ENCODE measurements around the gene FADS1.

Gene FADS1

DNA sequence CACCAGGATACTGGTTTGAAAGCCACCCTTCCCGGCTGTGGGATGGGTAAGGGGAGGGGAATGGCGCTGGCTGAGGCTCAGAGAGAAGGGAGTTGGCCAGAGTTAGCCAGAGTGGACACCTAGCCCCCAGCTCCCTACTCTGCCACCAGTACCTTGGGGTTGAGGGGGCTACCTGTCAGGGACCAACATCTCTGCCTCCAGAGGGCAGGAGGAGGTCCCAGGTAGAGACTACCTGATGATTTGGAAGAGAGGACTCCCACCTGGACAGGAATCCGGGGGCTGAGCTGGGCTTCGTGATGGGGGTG, 60.7 kb downstream of the FADS1 start:
- no peak for DNase-seq

DNA sequence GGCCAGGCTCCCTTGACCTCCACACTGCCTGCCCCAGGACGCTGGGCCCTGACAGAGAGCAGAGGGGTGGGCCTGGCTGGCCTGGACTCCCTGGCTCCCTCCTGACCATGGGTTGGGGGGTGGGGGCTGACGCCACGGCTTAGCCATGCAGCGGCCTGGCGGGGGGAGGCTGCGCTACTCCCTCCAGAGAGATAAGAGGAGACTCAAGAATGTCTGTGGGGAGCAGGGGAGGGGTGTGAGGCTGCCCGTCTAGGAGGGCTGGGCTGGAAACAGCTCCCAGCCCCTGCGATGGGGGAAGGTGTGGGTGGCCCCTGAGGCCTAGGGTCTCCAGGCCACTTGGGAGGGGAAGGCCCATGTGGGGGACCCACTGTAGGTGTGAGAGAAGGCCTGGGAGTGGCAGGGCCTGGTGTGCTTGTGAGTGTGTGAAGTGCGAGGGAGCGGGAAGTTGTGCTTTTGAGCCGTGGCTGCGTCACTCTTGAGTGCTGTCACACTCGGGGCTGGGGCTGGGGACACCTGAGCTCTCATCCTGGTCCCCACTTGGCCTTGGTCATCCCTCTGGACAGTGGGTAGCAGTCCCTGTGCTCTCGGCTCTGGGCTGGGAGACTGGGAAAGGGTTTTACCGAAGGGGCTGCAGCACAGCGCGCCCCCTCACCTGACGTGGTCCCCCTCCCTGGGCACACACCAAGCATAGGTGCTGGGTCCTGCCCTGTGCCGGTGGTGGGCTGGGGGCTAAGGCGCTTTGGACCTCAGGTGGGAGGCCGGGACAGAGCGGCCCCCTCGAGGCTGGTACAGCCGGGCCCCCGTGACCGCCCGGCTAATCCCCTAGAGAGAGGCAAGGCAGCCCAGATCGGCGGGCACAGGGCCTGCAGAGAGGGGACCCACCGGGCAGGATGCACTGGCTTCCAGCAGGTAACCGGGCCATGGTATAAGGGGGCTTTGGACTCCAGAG, 62.0 kb downstream of the FADS1 start:
- DNase-seq: peak; percentile 64

DNA sequence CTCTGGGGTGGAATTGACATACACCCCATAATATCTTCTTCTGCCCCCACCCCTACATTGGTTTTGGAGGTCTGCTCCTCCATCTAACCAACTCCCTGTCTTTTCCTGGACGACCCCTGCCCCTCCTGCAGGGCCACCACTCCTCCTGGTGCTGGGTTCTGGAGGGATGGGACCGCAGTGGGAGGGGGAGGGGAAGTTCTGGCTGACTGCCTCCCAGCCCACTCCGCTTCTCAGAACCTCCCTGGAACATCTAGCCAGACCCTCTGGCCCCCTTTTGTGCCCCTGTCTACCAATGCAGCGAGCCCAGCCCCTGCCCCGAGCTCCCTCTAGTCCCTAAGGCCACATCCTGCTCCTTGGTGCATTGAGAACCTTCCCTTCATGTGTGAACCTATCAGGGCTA, 63.1 kb downstream of the FADS1 start:
- DNase-seq: no peak

DNA sequence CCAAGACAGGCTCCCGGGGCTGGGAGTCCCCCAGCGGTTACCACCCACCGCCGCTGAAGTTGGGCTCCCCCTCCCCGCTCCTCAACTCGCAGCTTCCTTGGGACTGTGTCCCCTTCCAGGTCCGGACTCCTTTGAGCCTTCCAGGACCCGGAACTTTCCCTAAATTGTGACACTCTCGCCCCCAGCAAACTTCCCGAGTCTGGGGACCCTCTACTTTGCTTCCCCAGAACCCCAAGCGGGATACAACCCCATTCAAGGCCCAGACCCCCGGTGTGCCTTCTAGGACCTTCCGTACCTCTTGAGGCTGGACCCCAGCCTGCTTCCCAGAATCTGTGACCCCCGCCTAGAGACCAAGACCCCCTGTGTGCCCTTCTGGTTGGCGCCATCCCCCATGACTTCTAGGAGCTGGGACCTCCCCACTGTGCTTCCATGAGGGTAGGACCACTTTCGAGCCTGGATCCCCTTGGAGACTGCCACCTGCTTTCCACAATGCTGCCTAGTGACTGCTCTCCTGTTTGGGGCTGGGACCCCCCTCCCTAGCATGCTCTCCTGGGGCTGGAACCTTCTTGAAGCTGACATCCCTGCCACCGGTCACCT, 63.8 kb downstream of the FADS1 start:
- DNase-seq: no peak

DNA sequence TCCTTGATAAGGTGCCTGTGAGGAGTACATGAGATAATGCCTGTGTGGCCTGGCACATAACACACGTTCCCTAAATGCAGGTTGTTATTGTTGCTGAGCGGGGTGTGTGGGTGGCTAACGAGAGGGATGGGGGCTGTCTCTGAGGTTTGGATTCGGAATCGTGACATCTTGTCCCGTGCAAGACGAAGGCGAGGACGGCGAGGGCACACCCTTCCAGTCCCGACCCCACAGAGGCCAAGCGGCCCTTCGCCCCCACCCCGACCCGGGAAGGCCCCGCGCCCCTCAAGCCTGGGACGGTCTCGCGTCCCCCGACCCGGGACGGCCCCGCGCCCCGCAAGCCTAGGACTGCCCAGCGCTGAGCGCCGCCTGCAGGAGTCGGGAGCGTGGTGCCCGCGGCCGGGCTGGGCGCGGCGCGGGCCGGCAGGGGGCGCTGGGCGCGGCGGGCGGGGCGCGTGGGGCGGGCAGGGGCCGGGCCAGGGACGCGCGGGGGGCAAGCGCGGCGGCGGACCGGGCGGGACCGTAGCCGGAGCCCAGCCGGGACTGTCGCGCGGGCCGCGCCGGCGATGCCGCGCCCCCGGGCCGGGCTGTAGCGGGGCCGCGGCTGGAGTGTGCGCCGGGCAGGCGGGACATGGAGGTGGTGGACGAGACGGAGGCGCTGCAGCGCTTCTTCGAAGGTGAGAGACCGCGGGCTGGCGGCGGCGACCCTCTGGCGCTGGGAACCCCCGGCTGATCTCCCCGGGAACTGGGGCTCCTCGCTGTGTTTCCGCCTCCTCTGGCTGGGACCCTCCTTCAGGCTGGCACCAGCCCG, 64.5 kb downstream of the FADS1 start, which contains the start of gene MYRF:
TSS of gene MYRF (plus strand) at position 520 of the 808 bp plus-strand sequence. CDS start at position 629, 109 bp downstream.
- no peak for DNase-seq

DNA sequence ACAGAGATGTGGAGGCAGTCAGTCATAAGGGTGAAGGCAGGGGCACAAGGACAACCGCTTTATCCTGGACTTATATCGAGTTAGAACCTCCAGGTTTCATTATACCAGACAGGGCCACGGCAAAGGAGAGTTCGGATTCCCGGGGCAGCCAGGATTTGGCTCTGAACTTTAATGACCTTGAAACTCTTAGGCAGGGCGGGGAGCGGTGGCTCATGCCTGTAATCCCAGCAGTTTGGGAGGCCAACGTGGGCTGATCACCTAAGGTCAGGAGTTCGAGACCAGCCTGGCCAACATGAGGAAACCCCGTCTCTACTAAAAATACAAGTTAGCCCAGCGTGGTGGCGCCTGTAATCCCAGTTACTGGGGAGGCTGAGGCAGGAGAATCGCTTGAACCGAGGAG, 65.4 kb downstream of the FADS1 start:
- no peak for DNase-seq

DNA sequence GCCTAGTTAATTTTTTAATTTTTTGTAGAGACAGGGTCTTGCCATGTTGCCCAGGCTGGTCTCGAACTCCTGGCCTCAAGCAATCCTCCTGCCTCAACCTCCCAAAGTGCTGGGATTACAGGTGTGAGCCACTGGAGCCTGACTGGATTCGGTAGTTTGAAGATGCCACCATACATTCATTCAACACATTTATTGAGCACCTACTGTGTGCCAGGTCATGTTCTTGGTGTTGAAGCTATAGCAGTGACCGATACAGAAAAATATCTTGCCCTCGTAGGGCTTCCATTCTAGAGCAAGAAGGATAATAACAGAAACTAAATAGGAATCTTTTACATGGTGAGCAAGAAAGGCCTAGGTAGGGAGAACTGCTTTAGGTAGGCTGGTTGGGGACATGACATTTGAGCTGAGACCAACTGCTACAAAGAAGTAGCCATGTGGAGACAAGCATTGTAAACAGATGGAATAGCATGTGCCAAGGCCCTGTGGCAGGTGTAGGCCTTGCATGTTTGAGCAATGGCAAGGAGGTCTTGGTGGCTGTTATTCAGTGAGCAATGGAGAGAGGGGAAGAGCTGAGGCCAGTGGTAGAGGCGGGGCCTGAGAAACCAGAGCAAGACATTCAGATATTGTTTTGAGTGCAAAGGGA, 66.1 kb downstream of the FADS1 start:
- no peak for DNase-seq
